Temporal lobe (tissue), 1 donor: ENCODE results near the gene PRSS57. TPM values are rescaled to one million over a fixed set of nuclear protein-coding genes. Genes with fewer than 3 reads are reported as not detected.

ENCODE experiments used
- total RNA-seq: library from RNA; depleted of rRNA; stranded (reverse); fragments of >200 nt; gene quantifications from one replicate; pipeline ENCODE4 v1.2.3, GENCODE V29; 2014

The PRSS57 gene
- total RNA-seq, 1 donor from 2014 or later, result not detected

Other genes with a start within 250 kb of the PRSS57 start
- gene SHC2, start 234.4 kb downstream of the PRSS57 start, total RNA-seq, result 8.9 TPM
- 0.74 TPM for gene MADCAM1, start 199.0 kb downstream of the PRSS57 start, total RNA-seq
- 12.8 TPM for gene TPGS1, start 188.0 kb downstream of the PRSS57 start, total RNA-seq
- 36.4 TPM for gene CDC34, start 163.7 kb downstream of the PRSS57 start, total RNA-seq
- gene GZMM, start 151.4 kb downstream of the PRSS57 start, total RNA-seq, result not detected
- 91.2 TPM for gene BSG, start 122.9 kb downstream of the PRSS57 start, total RNA-seq
- 9.1 TPM for gene HCN2, start 105.6 kb downstream of the PRSS57 start, total RNA-seq
- gene POLRMT, start 61.9 kb downstream of the PRSS57 start, total RNA-seq, result 11.3 TPM
- gene FGF22, start 55.6 kb downstream of the PRSS57 start, total RNA-seq, result 0.25 TPM
- gene RNF126, start 32.2 kb downstream of the PRSS57 start, total RNA-seq, result 11.8 TPM
- gene FSTL3, start 19.1 kb downstream of the PRSS57 start, total RNA-seq, result 4.9 TPM
- gene PALM, start 13.5 kb upstream of the PRSS57 start, total RNA-seq, result 84.1 TPM
- gene MISP, start 55.7 kb upstream of the PRSS57 start, total RNA-seq, result under 0.01 TPM
- 19.9 TPM for gene PTBP1, start 102.0 kb upstream of the PRSS57 start, total RNA-seq
- 72.0 TPM for gene PLPPR3, start 126.5 kb upstream of the PRSS57 start, total RNA-seq
- gene AZU1, start 132.4 kb upstream of the PRSS57 start, total RNA-seq, result 2.0 TPM
- 1.5 TPM for gene PRTN3, start 145.5 kb upstream of the PRSS57 start, total RNA-seq
- gene ELANE, start 156.9 kb upstream of the PRSS57 start, total RNA-seq, result 1.2 TPM
- gene CFD, start 164.2 kb upstream of the PRSS57 start, total RNA-seq, result 0.98 TPM
- 24.8 TPM for gene MED16, start 197.7 kb upstream of the PRSS57 start, total RNA-seq
- not detected for gene RNU6-9, start 198.0 kb upstream of the PRSS57 start, total RNA-seq
- gene R3HDM4, start 217.8 kb upstream of the PRSS57 start, total RNA-seq, result 24.6 TPM
- gene KISS1R, start 221.9 kb upstream of the PRSS57 start, total RNA-seq, result 0.49 TPM
- 1.5 TPM for gene ARID3A, start 230.6 kb upstream of the PRSS57 start, total RNA-seq